NCI-H510A (cell line): Measurements from ENCODE around the gene LETM1.

Experiments used
- DNase-seq: peaks from one replicate; lab custom pipeline; 2025; lab: John Stamatoyannopoulos, UW

The LETM1 gene

DNA sequence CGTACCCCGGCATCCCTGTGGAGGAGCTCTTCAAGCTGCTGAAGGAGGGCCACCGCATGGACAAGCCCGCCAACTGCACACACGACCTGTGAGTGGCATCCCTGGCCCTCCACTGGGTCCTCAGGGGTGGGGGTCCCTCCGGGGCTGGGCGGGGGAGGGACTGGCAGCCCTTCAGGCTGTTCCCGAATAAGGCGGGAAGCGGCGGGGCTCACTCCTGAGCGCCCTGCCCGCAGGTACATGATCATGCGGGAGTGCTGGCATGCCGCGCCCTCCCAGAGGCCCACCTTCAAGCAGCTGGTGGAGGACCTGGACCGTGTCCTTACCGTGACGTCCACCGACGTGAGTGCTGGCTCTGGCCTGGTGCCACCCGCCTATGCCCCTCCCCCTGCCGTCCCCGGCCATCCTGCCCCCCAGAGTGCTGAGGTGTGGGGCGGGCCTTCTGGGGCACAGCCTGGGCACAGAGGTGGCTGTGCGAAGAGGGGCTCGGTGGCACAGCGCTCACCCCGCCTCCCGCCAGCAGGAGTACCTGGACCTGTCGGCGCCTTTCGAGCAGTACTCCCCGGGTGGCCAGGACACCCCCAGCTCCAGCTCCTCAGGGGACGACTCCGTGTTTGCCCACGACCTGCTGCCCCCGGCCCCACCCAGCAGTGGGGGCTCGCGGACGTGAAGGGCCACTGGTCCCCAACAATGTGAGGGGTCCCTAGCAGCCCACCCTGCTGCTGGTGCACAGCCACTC lies 49.2 kb downstream of the LETM1 start:
- DNase-seq, result no peak

- DNase-seq, result no peak
These were observed 49.8 kb downstream of the LETM1 start for GRCh38 chr4:1806223-1806564.

- no peak for DNase-seq
These were observed 50.3 kb downstream of the LETM1 start for GRCh38 chr4:1805493-1806222.

GRCh38 chr4:1804638-1805492 lies 51.1 kb downstream of the LETM1 start:
- DNase-seq, result no peak

DNA sequence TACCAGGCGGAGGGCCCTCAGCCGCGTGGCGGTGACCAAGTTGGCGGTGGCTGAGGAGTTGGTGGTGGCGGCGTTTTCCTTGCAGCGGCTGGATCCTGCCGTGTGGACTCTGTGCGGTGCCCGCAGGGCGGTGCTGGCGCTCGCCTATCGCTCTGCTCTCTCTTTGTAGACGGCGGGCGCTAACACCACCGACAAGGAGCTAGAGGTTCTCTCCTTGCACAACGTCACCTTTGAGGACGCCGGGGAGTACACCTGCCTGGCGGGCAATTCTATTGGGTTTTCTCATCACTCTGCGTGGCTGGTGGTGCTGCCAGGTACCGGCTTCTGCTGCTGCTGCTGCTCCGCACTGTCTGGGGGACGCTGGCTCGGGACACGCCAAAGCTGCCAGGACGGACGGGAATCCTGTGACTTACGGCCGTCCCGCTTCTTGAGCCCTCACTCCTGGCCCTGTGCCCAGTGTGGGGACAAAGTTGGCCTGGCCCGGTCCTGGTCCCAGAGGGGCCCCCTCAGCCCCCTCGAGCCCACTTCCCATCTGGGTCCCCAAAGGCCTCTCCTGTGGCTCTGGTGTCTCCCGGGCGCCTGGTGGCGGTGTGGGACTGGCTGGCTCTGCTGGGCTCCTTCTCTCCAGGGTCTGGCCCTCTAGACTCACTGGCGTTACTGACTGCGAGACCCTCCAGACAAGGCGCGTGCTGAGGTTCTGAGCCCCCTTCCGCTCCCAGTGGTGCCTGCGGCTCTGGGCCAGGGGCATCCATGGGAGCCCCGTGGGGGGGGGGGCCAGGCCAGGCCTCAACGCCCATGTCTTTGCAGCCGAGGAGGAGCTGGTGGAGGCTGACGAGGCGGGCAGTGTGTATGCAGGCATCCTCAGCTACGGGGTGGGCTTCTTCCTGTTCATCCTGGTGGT lies 52.2 kb downstream of the LETM1 start:
- DNase-seq, result no peak

DNA sequence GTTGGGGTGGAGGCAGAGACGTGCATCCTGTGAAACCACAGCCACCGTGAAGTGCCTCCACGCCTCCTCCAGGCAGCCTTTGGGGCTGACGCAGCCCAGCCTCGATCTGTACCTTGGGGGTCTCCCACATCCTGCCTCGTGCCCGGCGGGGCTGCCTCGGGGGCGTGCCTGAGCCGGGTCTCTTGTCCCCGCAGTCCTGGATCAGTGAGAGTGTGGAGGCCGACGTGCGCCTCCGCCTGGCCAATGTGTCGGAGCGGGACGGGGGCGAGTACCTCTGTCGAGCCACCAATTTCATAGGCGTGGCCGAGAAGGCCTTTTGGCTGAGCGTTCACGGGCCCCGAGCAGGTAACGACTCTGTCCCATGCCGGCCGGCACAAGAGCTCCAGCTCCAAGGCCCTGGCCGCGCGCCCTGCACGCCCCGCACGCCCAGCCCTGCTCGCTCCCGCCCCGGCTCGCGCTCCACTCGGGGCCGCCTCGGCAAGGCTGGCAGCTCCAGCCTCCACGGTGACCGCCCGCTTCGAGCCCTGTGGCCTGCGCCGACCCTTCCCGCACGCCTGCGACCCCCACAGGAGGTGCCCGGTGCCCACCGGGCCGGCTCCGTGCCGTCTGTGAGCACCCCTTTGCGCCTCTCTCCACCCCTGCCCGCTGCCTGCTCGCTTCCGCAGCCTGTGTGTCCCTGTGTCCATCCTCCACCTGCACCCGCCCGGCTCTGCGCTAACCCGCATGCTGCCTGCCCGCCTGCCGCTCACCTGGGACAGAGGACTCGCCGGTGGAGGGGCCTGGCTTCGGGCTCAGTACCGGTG lies 53.0 kb downstream of the LETM1 start:
- DNase-seq, result no peak

- DNase-seq, result no peak
These were observed 53.7 kb downstream of the LETM1 start for GRCh38 chr4:1802151-1802715.

DNA sequence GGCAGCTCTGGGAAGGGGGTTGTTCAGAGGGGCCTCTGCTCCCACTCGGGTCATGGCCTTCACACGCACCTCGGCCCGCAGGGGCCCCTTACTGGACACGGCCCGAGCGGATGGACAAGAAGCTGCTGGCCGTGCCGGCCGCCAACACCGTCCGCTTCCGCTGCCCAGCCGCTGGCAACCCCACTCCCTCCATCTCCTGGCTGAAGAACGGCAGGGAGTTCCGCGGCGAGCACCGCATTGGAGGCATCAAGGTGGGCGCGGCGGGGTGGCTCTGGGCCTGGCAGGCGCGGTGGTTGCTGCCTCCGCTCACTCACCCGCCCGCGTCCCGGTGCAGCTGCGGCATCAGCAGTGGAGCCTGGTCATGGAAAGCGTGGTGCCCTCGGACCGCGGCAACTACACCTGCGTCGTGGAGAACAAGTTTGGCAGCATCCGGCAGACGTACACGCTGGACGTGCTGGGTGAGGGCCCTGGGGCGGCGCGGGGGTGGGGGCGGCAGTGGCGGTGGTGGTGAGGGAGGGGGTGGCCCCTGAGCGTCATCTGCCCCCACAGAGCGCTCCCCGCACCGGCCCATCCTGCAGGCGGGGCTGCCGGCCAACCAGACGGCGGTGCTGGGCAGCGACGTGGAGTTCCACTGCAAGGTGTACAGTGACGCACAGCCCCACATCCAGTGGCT lies 54.5 kb downstream of the LETM1 start:
- DNase-seq, result no peak

DNA sequence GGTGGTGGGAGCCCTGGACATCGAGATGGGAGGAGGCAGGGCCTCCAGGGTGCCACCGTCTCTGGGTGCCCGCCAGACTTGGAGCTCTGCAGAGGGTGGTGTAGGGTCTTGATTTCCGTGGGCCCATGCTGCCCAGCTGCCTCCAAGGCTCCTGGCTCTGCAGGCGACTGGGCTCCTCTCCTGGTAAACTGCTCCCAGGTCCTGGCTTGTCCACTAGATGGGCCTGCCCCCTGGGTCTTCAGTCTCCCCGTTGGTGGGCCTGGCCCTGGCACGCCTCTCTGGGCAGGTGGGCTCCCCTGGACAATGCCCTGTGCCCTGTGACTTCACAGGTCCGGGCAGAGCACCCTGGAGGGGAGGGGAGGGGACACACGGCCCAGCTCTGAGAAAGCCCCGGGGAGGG lies 55.2 kb downstream of the LETM1 start:
- no peak for DNase-seq

DNA sequence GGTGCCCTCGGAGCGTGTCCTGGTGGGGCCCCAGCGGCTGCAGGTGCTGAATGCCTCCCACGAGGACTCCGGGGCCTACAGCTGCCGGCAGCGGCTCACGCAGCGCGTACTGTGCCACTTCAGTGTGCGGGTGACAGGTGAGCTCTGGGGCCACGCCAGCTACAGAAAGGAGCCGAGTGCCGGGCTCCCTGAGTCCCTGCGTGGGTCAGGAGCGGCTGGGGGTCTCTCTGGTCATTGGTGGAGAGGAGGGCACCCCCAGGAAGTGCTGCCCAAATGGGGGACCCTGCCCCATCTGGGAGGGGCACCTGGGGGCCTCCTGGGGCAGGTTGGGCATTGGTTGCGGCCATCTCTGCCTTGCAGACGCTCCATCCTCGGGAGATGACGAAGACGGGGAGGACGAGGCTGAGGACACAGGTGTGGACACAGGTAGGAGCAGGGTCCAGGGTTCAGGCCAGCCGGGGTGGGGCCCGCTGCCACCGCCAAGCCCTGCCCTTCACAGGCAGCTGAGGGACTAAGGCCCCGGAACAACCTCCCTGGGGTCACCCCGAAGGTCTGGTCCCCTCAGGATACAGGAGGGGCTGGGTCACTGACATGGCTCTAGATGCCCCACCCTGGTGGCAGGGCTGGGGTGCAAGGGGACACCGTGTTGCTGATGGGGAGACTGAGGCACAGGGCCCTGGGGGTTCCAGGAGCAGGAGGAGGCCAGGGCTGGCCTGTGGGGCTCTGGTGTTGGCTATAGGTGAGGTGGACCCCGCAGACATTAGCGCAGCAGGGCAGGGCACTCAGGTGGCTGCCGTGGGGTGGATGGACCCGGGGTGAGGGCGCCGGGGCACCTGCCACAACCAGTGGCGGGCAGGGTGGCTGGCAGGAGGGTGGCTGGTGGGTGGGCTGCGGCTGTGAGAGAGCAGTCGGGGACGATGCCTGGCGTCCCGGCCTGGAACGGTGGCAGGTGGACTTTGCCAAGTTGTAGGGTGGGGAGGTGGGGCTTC lies 56.3 kb downstream of the LETM1 start:
- no peak for DNase-seq

DNA sequence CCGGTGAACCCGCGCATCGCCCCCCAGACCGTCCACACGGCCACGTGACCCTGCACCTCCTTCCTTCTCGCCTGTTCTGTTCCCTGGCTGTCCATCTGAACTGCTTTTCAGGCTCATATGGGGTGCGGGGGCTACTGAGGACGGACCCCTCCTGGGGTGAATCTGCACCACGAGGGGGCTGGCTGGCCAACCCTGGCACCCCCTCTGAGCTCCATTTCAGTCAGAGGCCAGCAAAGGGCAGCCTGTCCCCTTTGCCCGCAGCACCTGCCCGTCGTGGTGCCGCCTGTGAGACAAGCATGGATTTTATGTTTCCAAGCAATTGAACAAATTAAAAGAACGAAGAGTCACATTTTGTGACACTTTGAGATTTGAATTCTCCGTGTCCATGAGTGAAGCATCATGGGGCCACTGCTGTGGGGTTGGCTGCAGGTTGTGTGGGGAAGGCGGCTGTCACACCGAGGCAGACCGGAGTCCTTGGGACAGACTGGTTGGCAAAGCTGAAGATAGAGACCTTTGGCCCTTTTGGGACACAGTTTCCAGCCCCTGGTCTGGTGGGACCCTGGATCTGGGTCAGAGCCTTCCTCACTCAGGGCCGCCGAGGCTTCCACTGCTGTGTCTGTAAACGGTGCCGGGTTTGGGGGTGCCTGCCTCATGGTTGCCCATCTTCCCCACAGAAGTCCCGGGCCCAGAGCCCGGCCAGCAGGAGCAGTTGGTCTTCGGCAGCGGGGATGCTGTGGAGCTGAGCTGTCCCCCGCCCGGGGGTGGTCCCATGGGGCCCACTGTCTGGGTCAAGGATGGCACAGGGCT lies 57.2 kb downstream of the LETM1 start:
- DNase-seq, result no peak

- no peak for DNase-seq
These were observed 57.9 kb downstream of the LETM1 start for GRCh38 chr4:1797861-1798579.

- no peak for DNase-seq
These were observed 58.6 kb downstream of the LETM1 start for GRCh38 chr4:1797298-1797860.

GRCh38 chr4:1796486-1797204 lies 59.3 kb downstream of the LETM1 start:
- DNase-seq, result no peak

- no peak for DNase-seq
These were observed 60.4 kb downstream of the LETM1 start for GRCh38 chr4:1795299-1796195.
